Epithelial cell of proximal tubule (primary cell): ENCODE measurements around the gene L3MBTL4. TPM values are rescaled to one million over a fixed set of nuclear protein-coding genes. Genes with fewer than 3 reads are reported as not detected.

Source experiments
- DNase-seq: peaks from one replicate; pipeline ENCODE4 v3.0.0-alpha.2; 2011; ENCODE audit warnings: low read depth
- H3K4me3 ChIP-seq: 2 replicates; pipeline ENCODE4 v1.5.1; 2011; ENCODE audit warnings: low read depth, mild to moderate bottlenecking, low read length
- CTCF ChIP-seq: conservative IDR thresholded peaks from 2 replicates; pipeline ENCODE4 v1.5.1; 2012; ENCODE audit warnings: low read depth, mild to moderate bottlenecking, low read length
- total RNA-seq: library from RNA; depleted of rRNA; stranded (reverse); fragments of >200 nt; gene quantifications from 2 replicates; pipeline ENCODE4 v1.2.3, GENCODE V29; 2015

Gene L3MBTL4
- total RNA-seq, 1 donor from 2014 or later = 4.0 TPM

GRCh38 chr18:6132751-6133368, 281.9 kb downstream of the L3MBTL4 start:
- no peak for TF ChIP-seq CTCF
- DNase-seq = no peak
- no peak overlapping the region for H3K4me3 ChIP-seq

- DNase-seq = no peak
- TF ChIP-seq CTCF = no peak
- H3K4me3 ChIP-seq = no peak overlapping the region
These were observed 293.9 kb downstream of the L3MBTL4 start for GRCh38 chr18:6120820-6121279.

GRCh38 chr18:6119761-6120160, 294.9 kb downstream of the L3MBTL4 start:
- no peak for DNase-seq
- no peak overlapping the region for H3K4me3 ChIP-seq
- TF ChIP-seq CTCF = no peak

GRCh38 chr18:6118080-6118479, 296.6 kb downstream of the L3MBTL4 start:
- no peak overlapping the region for H3K4me3 ChIP-seq
- DNase-seq = no peak

GRCh38 chr18:6115710-6116109, 299.0 kb downstream of the L3MBTL4 start:
- no peak overlapping the region for H3K4me3 ChIP-seq
- DNase-seq = no peak
- TF ChIP-seq CTCF = no peak

More at GRCh38 chr18:6118080-6118479, 296.6 kb downstream of the L3MBTL4 start:
- TF ChIP-seq CTCF = no peak

- no peak overlapping the region for H3K4me3 ChIP-seq
- no peak for TF ChIP-seq CTCF
- DNase-seq = no peak
These were observed 301.1 kb downstream of the L3MBTL4 start for GRCh38 chr18:6113650-6114049.

GRCh38 chr18:6111726-6112125, 303.0 kb downstream of the L3MBTL4 start:
- DNase-seq = no peak
- no peak overlapping the region for H3K4me3 ChIP-seq
- no peak for TF ChIP-seq CTCF
